GM19372 (cell line): Measurements from ENCODE around the gene RAB3GAP2.
"Not testable (repeated sequence)": the region's sequence is repeated elsewhere in the genome, so short reads cannot be mapped to it uniquely, and the experiment has no call there.

Experiments used
- ATAC-seq: cut with Tn5 transposase; IDR thresholded peaks from one replicate; pipeline ENCODE4 v1.9.1; 2021; ENCODE audit warnings: mild to moderate bottlenecking, low read depth, moderate library complexity; ENCODE audit not compliant: unreplicated experiment

The RAB3GAP2 gene

GRCh38 chr1:220287129-220287528 lies 14.9 kb upstream of the RAB3GAP2 start:
- ATAC-seq = no peak

- ATAC-seq = no peak
Observed at GRCh38 chr1:220283625-220284024, 11.4 kb upstream of the RAB3GAP2 start.

- ATAC-seq = no peak
Observed at GRCh38 chr1:220281159-220281574, 8.9 kb upstream of the RAB3GAP2 start.

DNA sequence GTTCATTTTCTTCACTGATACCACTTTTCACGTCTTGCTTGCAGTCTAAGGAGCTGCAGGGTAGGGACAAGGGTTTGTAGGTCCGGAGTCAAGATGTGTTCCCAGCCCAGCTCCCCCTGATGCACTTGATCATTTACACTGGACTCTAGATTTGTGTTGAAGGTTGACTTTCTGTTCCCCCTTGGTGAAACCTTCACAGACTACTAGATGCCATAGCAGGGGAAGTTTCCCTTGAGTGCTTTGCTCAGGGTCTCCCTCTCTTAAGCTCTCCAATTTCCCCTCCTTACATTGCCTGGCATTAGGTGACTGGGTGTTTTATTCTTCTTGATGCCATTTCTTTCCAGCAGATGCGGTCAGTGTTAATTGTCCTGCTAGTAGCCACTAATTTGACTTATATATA lies 8.0 kb upstream of the RAB3GAP2 start:
- no peak for ATAC-seq

DNA sequence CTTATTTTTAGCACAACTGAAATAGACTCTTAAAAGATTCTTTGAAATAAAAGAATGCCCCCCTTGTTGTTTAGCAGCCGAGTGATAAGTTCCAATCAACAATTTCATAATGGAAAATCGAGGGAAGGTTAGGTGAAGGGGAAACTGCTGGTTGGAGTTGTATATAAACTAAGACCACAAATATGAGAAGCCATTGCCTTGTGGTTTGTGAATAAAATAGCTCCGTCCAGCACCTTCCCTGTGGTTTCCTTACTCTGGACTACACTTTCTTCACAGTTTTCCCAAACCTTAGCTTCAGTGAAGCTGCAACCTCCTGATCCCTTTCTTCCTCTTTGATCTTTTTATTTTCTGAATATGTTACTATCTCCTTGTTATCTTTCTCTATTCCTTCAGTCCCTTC lies 6.7 kb upstream of the RAB3GAP2 start:
- no peak for ATAC-seq

GRCh38 chr1:220275430-220275829 lies 3.2 kb upstream of the RAB3GAP2 start:
- ATAC-seq = no peak

GRCh38 chr1:220274251-220274855 lies 2.1 kb upstream of the RAB3GAP2 start:
- ATAC-seq = no peak

GRCh38 chr1:220272841-220273090 lies 513 bp upstream of the RAB3GAP2 start:
- ATAC-seq = no peak

DNA sequence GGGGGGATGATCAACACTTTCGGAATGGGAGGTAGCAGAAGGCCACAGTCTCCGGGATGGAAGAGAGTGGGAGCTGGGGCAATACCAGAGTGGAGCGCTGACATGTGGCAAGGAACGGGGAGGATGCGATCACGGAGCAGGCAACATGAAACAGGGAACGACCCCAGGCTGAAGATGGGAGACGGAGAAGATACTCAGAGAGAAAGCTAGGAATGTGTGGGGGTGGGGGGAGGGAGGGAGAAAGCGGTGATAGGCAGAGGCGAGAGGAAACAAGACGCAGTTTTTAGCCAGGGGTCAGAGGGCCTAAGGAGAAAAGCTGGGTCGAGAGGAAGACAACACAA lies 577 bp downstream of the RAB3GAP2 start:
- ATAC-seq = no peak

GRCh38 chr1:220269036-220269435 lies 3.2 kb downstream of the RAB3GAP2 start:
- no peak for ATAC-seq

DNA sequence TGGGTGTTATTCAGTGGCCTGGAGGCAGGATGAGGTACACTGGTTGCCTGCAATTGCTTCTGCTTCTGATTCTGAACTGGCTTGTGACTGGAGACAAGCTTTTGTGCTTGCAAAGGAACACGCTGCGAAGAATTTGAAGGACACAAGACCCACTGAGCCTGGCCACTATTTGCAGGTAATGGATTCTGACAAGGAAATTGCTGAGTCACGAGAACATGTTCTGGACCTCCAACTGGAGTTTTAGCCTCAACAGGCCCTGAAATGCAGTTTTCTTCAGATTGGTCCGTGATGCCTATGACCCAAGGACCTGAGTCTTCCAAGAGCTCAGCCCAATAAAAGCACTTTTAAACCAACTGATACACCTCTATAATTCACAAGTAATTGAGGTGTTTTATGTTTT lies 4.6 kb downstream of the RAB3GAP2 start:
- no peak for ATAC-seq

DNA sequence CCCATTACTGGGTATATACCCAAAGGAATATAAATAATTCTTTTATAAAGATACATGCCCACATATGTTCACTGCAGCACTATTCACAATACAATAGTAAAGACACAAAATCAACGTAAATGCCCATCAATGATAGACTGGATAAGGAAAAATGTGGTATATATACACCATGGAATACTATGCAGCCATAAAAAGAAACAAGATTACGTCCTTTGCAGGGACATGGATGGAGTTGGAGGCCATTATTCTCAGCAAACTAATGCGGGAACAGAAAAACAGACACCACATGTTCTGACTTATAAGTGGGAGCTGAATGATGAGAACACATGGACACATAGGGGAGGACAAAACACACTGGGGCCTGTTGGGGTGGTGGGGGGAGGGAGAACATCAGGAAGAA lies 12.0 kb downstream of the RAB3GAP2 start:
- ATAC-seq = not testable (repeated sequence)

DNA sequence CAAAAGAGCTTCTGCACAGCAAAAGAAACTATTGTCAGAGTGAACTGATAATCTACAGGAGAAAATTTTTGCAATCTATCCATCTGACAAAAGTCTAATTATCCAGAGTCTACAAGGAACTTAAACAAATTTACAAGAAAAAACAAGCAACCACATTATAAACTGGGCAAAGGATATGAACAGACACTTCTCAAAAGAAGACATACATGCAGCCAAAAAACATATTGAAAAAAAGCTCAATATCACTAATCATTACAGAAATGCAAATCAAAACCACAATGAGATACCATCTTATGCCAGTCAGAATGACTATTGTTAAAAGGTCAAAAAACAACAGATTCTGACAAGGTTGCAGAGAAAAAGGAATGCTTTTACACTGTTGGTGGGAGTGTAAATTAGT lies 12.5 kb downstream of the RAB3GAP2 start:
- ATAC-seq = not testable (repeated sequence)

GRCh38 chr1:220256194-220256593 lies 16.1 kb downstream of the RAB3GAP2 start:
- not testable (repeated sequence) for ATAC-seq

- ATAC-seq = no peak
Observed at GRCh38 chr1:220255204-220255603, 17.0 kb downstream of the RAB3GAP2 start.

GRCh38 chr1:220253290-220253689 lies 19.0 kb downstream of the RAB3GAP2 start:
- ATAC-seq = not testable (repeated sequence)

- no peak for ATAC-seq
Observed at GRCh38 chr1:220251272-220251671, 21.0 kb downstream of the RAB3GAP2 start.

DNA sequence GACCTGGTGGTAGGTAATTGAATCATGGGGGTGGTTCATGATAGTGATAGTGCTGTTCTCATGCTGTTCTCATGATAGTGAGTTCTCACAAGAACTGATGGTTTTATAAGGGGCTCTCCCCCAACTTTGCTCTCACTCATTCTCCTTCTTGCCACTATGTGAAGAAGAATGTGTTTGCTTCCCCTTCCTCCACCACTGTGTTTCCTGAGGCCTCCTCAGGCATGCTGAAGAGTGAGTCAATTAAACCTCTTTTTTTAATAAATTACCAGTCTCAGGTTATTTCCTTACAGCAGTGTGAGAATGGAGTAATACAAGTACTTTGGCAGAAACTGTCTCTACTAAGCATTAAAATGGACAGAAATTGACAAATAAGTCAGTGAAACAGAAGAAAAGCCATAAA lies 21.6 kb downstream of the RAB3GAP2 start:
- ATAC-seq = no peak

DNA sequence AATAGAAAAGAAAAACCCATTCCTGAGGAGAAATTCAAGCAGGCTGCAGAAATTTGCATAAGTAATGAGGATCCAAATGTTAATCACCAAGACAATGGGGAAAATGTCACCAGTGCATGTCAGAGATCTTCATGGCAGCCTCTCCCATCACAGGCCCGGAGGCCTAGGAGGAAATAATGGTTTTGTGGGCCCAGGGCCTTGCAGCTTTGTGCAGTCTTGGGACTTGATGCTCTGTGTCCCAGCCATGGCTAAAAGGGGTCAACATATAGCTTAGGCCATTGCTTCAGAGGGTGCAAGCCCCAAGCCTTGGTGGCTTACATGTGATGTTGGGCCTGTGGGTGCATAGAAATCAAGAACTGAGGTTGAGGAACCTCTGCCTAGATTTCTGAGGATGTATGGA lies 22.7 kb downstream of the RAB3GAP2 start:
- ATAC-seq = no peak

GRCh38 chr1:220248715-220249265 lies 23.5 kb downstream of the RAB3GAP2 start:
- not testable (repeated sequence) for ATAC-seq

GRCh38 chr1:220245900-220246299 lies 26.4 kb downstream of the RAB3GAP2 start:
- not testable (repeated sequence) for ATAC-seq

DNA sequence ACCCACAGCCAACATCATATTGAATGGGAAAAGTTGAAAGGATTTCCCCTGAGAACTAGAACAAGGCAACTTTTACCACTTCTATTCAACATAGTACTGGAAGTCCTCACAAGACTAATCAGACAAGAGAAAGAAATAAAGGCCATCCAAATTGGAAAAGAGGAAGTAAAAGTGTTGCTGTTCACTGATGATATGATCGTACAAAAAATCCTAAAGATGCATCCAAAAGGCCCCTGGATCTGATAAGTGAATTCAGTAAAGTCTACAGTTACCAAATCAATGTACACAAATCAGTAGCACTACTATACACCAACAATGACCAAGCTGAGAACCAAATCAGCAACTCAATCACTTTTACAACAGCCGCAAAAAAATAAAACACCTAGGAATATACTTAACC lies 28.3 kb downstream of the RAB3GAP2 start:
- ATAC-seq = no peak

DNA sequence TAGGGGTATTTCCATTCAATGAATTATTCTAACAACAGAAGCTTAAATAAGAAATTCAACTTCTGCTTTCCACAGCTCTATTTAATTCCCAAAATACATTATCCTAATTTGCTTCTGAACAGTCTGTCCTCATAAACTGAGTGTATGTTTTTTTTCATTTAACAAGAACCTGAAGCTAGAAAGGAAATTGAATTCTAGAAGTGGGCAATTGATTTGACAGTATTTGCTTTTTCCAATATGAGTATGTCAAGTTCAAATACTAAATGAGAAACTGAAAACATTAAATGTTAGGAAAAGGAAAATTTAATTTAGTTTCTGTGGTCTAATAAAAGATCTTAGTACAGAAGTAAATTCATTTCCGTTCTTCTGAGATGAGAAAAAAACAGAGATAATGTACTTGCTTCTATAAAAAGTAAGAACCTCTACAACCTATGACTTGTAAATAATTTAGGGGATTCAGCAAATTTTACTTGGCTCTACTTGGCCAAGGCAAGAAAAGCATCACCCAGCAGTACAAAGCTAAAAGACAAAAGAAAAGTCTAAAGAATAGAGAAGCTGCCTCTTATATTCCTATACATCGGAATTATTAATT lies 31.1 kb downstream of the RAB3GAP2 start:
- no peak for ATAC-seq
